GM18498 (cell line): ENCODE results near the gene TRAF3IP3.
A peak's percentile ranks its signal among the peaks of the same experiment; 100 is the strongest.
"Not testable (repeated sequence)": the region's sequence is repeated elsewhere in the genome, so short reads cannot be mapped to it uniquely, and the experiment has no call there.

Experiments used
- ATAC-seq: cut with Tn5 transposase; IDR thresholded peaks from one replicate; pipeline ENCODE4 v1.9.1; 2021; ENCODE audit warnings: mild to moderate bottlenecking, moderate library complexity; ENCODE audit not compliant: unreplicated experiment

Gene TRAF3IP3

DNA sequence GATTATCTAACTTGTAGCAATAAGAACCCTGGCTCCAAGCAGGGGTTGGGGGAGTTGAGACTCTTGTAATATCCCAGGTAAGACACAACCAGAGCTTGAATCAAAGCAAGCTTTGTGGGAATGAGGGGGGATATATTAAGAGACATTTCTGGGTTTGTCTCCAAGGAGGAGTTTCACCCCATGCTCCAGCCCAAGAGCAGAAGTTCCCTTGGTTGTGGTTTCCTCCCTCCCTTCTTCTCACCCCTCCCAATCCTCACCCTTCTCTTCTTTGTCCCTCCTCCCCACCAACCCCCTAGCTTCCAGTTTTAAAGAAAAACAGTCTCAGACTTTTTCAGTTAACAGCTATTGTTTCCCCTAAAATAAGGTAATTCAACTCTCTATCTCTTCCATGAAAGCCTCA, 11.9 kb downstream of the TRAF3IP3 start:
- ATAC-seq, result no peak

DNA sequence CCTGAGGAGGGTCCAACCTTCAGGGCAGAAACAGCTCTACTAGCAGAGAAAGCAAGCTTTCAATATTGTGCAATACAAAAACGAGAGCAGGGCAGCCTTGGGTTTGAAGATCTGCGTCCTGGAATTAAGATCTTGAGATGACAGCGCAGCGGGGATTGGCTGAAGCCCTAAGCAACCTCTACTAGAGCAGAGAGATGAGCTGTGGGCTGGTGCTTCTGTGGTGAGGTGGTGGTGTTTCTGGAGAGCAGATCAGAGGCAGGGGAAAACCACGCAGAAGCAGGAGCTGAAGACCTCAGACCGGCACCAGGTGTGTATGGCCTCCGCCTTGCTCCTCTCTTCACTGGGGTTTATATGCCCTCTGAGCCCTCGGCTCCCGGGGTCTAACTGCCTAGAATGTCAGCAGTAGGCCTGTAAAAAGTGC, 12.5 kb downstream of the TRAF3IP3 start:
- peak; percentile 84 for ATAC-seq

DNA sequence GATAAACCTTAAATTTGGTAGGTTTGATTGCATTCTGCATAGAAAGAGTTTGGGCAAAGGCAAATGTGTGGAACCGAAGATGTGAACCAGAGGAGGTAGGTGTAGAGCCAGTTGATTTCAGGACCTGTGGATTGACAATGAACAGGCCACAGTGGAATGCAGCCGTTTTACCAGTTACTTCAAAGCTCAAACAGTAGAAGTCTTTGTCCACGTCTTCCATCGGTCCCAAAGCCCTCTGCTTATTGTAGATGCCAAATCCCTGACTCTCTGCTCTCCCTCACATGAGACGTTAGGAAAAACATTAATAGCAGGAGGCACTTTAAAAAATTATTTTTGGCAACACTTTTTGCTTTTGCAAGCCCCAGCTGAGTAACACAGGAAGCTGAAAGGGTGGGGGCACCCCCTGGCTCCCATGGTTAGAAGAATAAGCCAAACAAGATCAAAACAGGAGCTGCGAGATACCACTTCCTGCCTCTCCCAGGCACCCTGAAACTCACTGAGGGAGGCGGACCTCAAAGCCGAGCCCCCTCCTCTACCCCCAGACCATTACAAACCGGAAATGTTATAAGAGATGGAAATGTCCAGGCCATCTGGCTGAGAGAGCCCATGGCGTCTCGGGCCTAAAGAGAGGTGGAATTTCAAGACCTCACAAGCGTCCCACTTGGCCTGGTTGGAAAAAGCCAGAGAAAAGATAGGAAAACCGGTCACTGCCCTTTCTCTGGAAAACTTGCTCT, 13.5 kb downstream of the TRAF3IP3 start:
- peak; percentile 79 for ATAC-seq

DNA sequence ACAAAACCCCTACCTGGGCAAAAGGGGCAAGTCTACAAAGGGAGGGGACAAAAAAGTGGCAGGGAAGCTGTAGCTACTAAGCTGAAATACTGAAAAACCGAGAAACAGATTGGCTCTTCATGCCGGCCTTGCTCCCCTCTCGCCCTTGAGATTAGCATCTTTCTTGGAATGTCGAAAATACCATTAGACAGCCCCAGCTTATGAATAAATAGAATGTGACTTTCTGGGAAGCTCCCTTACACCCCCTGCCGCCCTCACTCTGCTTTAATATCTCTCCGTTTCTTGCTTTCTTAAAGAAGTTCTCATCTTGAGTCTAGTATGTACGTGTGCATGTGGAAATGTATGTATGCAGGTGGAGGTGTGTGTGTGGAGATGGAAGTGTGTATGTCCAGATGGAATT, 14.1 kb downstream of the TRAF3IP3 start:
- no peak for ATAC-seq

DNA sequence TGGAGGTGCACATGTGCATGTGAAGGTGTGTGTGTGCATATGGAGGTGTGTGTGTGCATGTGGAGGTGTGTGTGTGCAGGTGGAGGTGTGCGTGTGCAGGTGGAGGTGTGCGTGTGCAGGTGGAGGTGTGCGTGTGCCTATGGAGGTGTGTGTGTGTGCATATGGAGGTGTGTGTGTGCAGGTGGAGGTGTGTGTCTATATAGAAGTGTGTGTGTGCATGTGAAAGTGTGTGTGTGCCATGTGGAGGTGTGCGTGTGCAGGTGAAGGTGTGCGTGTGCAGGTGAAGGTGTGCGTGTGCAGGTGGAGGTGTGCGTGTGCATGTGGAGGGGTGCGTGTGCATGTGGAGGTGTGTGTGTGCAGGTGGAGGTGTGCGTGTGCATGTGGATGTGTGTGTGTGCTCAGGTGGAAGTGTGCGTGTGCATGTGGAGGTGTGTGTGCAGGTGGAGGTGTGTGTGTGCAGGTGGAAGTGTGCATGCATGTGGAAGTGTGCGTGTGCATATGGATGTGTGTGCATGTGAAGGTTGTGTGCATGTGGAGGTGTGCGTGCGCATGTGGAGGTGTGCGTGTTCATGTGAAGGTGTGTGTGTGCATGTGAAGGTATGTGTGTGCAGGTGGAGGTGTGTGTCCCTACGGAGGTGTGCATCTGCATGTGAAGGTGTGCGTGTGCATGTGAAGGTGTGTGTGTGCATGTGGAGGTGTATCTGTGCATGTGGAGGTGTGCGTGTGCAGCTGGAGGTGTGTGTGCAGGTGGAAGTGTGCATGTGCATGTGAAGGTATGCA, 15.0 kb downstream of the TRAF3IP3 start:
- no peak for ATAC-seq

DNA sequence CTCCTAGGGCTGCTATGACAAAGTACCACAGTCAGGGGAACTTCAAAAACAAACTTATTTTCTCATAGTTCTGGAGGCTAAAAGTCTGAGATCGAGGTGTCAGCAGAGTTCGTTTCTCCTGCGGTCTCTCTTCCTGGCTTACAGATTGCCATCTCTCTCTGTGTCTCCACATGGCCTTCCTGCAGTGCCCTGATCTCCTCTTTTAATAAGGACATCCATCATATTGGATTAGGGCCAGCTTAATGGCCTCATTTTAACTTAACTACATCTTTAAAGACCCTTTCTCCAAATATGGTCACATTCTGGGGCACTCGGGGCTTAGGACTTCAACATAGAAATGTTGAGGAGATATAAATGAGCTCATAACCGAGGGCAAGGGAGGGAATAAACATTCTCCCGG, 16.3 kb downstream of the TRAF3IP3 start:
- no peak for ATAC-seq

DNA sequence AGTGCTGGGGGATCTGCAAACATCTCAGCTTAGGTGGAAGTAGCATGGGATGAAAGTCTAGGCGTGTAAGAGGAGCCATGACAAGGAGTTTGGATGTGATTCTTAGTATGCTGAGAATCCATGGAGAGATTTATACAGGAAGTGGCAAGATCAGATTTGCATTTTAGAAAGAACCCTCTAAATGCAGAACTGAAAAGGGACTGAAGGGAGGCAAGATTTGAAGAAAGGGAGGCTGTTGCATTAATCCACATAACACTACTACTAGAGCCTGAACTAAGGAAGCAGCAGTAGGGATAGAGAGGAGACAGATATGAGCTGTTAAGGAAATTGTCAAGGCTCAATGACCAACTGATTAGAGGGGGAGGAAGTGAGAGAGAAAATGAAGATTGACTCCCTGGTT, 18.7 kb downstream of the TRAF3IP3 start:
- ATAC-seq, result peak; percentile 68

DNA sequence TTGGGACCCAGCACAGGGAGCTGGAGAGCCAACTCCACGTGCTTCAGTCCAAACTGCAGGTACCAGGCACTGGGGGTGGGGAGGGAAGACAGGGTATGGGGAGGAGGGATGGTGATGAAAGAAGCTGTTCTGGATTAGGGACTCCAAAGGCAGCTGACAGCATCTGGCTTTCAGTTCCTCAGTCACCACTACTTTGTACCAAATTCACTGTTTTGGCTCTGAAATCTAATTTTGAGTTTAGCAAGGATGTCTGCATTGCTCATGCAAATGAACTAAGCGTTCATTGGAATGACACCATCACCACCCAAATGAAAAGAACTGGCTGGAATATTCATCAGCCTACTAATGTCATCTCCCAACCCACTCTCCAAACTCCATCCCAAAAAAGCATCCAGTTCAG, 19.8 kb downstream of the TRAF3IP3 start:
- no peak for ATAC-seq

DNA sequence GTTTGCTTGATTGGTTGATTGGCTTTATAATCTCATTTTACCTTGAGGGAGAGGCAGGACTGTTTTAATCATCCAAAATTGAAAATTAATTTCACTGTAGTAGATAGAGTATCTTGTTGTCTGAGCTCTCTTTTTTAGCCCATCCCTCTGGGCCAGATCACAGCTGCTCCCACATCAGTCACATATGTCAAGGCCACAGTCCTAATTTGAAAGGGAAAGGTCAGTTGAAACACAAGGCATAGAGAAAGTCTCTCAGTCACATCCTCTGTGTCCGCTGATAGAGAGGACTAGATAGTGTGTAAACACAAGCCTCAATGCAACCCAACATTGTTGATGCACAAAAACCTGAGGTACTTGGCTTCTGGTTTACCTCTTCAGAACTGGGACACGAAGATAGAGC, 21.7 kb downstream of the TRAF3IP3 start:
- no peak for ATAC-seq

DNA sequence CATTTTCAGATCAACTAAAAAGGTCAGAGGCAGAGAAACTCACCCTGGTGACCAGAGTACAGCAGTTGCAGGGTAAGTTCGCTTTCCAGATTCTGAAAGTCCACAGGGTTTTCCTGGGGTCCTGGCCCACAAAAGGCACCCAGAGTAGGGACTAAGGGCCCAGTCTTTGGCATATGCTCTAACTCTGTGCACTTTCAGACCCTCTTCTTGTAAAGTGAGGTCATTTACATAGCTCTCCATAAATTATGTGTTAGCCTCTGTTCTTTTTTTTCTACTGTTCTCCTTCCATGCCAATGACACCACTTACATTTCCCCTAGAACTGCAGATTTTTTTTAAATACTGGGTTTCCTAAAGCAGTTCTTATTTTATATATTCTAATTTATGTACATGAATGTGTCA, 22.2 kb downstream of the TRAF3IP3 start:
- no peak for ATAC-seq

DNA sequence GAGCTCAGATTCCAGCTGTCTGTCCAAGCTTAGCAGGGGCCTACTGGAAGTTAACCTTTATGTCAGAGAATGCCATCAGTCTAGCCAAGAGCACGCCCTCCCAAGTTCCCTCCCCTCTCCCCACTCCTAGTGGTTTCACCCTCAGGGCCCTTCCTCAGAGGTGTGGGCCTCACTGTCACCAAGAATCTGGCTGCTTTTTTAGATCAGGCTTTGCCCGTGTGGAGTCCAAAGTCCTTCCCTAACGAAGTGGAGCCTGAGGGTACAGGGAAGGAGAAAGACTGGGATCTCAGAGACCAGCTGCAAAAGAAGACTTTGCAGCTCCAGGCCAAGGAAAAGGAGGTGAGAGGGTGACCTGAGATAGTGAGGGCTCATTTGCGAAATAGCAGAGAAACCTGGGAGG, 24.4 kb downstream of the TRAF3IP3 start:
- ATAC-seq, result no peak

DNA sequence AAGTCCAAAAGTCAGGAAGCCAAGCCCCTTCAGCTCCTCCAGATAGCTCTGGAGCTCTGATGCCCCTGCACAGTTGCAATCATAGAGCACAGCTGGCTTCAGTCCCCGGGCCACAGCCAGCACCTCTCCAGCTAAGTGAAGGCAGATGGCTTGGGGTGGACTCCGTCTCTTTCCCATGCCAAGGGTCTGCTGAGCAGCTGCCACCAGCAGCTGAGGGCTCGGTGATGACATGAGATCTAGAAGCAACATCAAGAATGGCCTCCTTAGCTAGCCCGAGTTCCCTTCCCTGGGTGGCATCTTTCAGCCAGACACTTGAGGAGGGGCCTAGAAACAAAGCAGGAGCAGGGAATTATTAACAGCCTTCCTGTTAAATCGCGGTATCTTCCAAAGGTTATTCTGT, 27.5 kb downstream of the TRAF3IP3 start:
- ATAC-seq, result no peak

DNA sequence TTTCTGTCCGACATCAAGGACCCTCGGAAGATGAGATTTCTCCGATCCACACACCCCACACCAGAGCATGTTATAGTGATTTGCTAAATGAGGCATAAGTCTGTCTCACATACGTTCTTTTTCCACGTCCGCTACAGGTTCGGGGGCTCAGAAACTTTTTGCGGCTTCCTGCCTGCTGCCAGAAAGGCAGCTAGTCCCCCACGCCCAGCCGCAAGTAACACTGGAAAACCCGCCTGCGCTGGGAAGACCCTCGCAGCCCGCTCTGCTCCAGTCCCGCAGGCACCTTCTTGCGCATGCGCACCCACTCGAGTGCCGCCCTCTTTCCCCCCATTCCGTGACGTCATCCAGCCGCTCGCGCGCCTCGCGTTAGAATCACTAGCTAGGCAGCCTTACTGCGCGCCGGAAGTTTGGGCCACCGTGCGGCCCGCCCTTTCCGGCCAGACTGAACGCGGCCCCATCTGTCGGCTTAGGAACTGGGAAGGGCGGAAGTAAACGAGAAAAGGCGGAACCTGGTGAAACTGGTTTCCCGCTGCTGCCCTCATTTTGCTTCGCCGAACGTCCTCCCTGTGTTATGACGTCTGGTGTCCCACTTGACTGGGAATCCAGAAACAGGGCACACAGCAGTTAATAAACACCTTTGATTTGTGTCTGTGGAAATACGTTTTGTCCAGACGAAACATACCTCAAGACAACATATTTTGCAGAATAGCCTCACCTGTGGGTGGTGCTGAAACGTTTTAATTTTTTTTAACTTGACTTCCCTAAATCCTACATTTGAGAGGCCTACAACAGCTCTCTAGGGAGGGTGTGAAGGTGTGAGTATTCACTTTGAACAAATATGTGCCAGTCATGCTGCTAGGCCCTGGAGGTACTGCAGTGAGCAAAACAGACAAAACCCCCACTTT, 28.7 kb downstream of the TRAF3IP3 start, which contains the start of gene C1orf74:
Gene C1orf74, minus strand, starts transcription at position 295 of the 905 bp plus-strand sequence. CDS start 925 bp downstream, outside the sequence.
- ATAC-seq, result peak; percentile 99

DNA sequence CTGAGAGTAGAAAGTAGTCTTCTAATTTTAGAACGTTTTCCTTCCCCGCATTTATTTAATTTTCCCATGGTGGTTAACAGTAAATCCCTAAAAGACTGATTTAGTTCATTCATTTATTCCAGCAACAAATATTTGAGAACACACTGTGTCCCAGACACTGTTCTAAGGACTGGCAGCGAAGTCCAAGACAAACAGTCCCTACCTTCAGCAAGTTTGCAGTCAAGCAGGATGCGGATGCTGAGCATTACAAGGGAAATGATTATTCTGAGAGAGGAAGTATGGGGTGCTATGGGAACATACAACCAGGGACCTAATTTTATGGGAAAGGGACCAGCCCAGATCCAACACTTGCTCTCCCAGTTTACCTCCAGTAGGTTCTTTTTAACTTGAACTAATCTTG, 29.7 kb downstream of the TRAF3IP3 start:
- no peak for ATAC-seq

DNA sequence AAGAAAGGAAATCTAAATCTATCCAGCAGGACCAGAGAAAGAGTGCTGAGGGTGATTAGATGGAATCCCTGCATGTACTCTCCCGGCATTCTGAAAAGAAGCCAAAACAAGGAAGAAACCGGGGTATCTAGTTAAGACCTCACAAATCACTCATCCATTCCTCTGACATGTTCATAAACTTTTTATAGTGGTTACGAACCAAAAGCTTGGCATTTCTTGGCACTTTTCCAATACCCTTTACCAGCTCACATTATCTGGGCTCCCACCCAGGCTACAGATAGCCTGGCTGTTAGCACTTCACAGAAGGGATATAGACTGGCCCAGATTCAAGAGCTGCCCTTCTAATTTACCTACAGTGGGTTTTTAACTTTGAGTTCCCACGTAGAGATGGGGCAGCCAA, 30.3 kb downstream of the TRAF3IP3 start:
- ATAC-seq, result no peak

DNA sequence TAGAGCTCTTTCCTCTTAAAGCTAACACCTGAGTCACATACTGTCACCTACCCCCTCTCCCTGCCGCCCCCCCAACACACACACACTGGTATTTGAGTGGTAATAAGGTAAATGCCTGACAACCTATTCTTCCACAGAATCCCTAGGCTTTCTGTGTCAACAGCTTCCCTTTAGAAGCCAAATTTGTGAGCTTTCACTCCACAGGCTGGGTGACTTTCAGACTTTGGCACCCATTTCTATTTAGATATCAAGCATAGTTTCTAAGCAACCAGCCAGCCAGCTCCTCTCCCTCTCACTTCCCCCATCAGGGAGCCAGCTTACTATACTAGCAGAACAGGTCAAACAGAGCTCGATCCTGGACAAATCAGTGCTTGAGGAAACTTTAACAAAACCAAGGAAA, 31.7 kb downstream of the TRAF3IP3 start:
- ATAC-seq, result no peak

DNA sequence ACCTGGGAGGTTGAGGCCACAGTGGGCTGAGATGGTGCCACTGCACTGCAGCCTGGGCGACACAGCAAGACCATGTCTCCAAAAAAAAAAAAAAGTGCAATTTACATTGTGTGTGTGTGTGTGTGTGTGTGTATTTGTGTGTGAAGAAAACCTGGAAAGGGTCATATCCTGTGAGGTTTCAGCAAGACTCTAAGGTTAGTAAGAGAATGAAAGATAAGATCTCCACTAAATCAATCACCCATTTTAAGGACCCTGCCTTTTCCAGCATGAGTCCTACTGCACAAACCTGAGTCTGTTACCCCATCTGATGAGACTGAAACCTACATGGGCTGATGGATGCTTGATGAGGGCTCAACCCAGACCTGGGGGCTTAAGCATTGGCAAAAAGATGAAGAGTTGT, 33.4 kb downstream of the TRAF3IP3 start:
- ATAC-seq, result no peak

DNA sequence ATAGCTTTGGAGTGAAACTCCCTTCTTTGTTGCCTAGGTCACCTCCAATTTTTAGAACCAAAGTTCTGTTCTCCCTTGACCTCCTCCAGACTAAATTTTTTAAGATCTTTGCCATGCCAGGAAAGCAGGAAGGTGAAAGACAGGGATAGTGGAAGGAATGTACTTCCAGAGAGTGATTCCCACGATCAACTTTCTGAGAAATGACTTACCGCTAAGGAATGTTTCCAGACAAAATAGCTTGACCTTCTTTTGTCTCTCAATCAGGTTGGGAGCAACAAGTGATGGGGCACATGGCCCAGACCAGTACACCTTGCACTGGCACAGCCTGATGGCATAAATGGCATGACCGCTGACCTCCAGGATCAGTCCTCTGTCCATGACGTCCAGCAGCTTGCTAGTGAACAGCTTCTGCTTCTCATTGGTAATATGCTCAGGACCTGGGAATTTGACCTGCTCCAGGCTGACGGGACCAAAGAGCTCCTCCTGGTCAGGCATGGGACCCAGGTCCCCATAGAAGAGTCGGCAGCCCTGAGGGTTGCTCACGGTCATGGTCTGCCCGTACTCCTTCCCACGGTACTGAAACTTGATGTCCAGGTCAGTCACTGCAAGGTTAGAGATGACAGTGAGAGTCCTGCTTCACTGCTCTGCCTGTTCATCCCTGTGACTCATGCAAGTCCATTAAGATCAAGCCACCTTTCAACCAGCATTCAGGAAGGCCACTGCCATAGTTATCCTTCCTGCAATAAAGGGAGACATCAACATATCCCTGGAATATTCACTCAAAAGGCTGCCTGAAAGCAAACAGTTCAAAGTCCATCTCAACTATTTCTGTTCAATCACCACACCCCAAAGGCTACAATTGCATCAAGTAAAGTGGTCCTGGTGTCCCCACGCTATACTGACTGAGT, 34.7 kb downstream of the TRAF3IP3 start:
- ATAC-seq, result no peak

DNA sequence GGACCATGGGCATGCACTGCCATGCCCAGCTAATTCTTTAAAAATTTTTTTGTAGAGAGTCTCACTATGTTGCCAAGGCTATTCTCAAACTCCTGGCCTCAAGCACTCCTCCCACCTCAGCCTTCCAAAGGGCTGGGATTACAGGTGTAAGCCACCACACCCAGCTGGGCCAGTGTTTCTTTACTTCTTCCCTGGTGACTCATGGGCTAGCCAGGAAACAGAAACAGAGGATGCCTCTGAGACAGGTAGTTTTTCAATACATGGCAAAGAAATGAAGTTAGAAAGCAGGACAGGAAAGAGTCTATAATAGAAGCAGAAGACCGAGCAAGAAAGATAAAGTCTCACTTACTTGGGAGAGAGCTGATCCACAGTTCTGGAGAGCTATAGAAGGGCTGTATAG, 36.1 kb downstream of the TRAF3IP3 start:
- no peak for ATAC-seq

DNA sequence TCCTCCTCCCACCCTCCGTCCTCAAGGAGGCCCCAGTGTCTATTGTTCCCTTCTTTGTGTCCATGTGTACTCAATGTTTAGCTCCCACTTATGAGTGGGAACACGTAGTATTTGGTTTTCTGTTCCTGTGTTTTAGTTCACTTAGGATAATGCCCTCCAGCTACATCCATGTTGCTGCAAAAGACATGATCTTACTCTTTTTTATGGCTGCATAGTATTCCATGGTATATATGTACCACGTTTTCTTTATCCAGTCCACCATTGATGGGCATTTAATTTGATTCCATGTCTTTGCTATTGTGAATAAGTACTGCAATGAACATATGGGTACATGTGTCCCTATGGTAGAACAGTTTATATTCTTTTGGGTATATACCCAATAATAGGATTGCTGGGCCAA, 37.9 kb downstream of the TRAF3IP3 start:
- not testable (repeated sequence) for ATAC-seq
